HG03045 (cell line): ENCODE results near the gene TNFSF4.

Source experiments
- ATAC-seq: cut with Tn5 transposase; IDR thresholded peaks from one replicate; pipeline ENCODE4 v1.9.1; 2021; ENCODE audit warnings: mild to moderate bottlenecking, moderate library complexity; ENCODE audit not compliant: unreplicated experiment

TNFSF4 gene

GRCh38 chr1:173212952-173213491 lies 5.9 kb upstream of the TNFSF4 start:
- ATAC-seq: peak; percentile 65

GRCh38 chr1:173210716-173211231 lies 3.6 kb upstream of the TNFSF4 start:
- ATAC-seq: no peak

GRCh38 chr1:173210283-173210682 lies 3.2 kb upstream of the TNFSF4 start:
- no peak for ATAC-seq

- ATAC-seq: no peak
Observed at GRCh38 chr1:173208868-173209267, 1.7 kb upstream of the TNFSF4 start.

- no peak for ATAC-seq
Observed at GRCh38 chr1:173208146-173208545, 1.0 kb upstream of the TNFSF4 start.

GRCh38 chr1:173205146-173206051 lies 1.7 kb downstream of the TNFSF4 start:
- ATAC-seq: no peak

GRCh38 chr1:173204693-173205092 lies 2.4 kb downstream of the TNFSF4 start:
- no peak for ATAC-seq

GRCh38 chr1:173202424-173203145 lies 4.5 kb downstream of the TNFSF4 start:
- no peak for ATAC-seq

GRCh38 chr1:173201969-173202368 lies 5.2 kb downstream of the TNFSF4 start:
- ATAC-seq: no peak

GRCh38 chr1:173195596-173196088 lies 11.5 kb downstream of the TNFSF4 start:
- ATAC-seq: peak; percentile 74

- ATAC-seq: no peak
Observed at GRCh38 chr1:173193639-173194038, 13.5 kb downstream of the TNFSF4 start.

GRCh38 chr1:173191011-173191705 lies 16.0 kb downstream of the TNFSF4 start:
- no peak for ATAC-seq

- no peak for ATAC-seq
Observed at GRCh38 chr1:173190101-173190936, 16.8 kb downstream of the TNFSF4 start.

GRCh38 chr1:173187671-173188237 lies 19.4 kb downstream of the TNFSF4 start:
- no peak for ATAC-seq

GRCh38 chr1:173181791-173182190 lies 25.3 kb downstream of the TNFSF4 start:
- no peak for ATAC-seq

GRCh38 chr1:173176246-173176645 lies 30.9 kb downstream of the TNFSF4 start:
- ATAC-seq: no peak

- no peak for ATAC-seq
Observed at GRCh38 chr1:173175514-173176145, 31.5 kb downstream of the TNFSF4 start.

- no peak for ATAC-seq
Observed at GRCh38 chr1:173173388-173173787, 33.7 kb downstream of the TNFSF4 start.

GRCh38 chr1:173171152-173171551 lies 36.0 kb downstream of the TNFSF4 start:
- ATAC-seq: no peak
